ENCODE data around the gene PNPLA4. TPM values are rescaled to one million over a fixed set of nuclear protein-coding genes. Genes with fewer than 3 reads are reported as not detected.
A peak's percentile ranks its signal among the peaks of the same experiment; 100 is the strongest.

The PNPLA4 gene
- total RNA-seq = 10 to 100 TPM; 34.0 to 52.6 TPM

GRCh38 chrX:7927259-7928167 is at the start of gene PNPLA4:
Gene PNPLA4, minus strand, starts transcription at chrX:7927413. Its CDS starts 1,294 bp downstream, at chrX:7926119.
- Histone ChIP-seq H3K27me3 (no peaks in the 10 kb centered on the region), H3K27ac (peak within 1 kb of the TSS; percentile 76 to 79), H3K4me3 (peak within 1 kb of the TSS; percentile 48 to 60), H3K9me3 (no peaks in the 10 kb centered on the region), H3K36me3 (no peaks in the 10 kb centered on the region), H3K4me1 (peaks cover 0 to 5% of the 10 kb centered on the region in 2 donors)
- peak; percentile 75 for DNase-seq (ENCODE audit: low spot score)
- TF ChIP-seq CTCF (IDR thresholded peaks at IDR 0.05) = no peak

GRCh38 chrX:7972586-7972985 is 45.4 kb upstream of the PNPLA4 start:
- TF ChIP-seq CTCF (IDR thresholded peaks at IDR 0.05) = no peak
- H3K4me1 ChIP-seq = no peaks in the 10 kb centered on the region
- DNase-seq (ENCODE audit: low spot score) = no peak
- H3K4me3 ChIP-seq = no peak overlapping the region
- H3K36me3 ChIP-seq = no peaks in the 10 kb centered on the region
- H3K27me3 ChIP-seq = no peaks in the 10 kb centered on the region
- H3K27ac ChIP-seq = no peak overlapping the region
- H3K9me3 ChIP-seq = no peaks in the 10 kb centered on the region

GRCh38 chrX:7970428-7970827 is 43.2 kb upstream of the PNPLA4 start:
- no peaks in the 10 kb centered on the region for H3K27me3 ChIP-seq
- H3K4me1 ChIP-seq = no peaks in the 10 kb centered on the region
- no peak overlapping the region for H3K4me3 ChIP-seq
- DNase-seq (ENCODE audit: low spot score) = no peak
- H3K27ac ChIP-seq = no peak overlapping the region
- TF ChIP-seq CTCF (IDR thresholded peaks at IDR 0.05) = no peak
- H3K36me3 ChIP-seq = no peaks in the 10 kb centered on the region
- no peaks in the 10 kb centered on the region for H3K9me3 ChIP-seq

- H3K27ac ChIP-seq = no peak overlapping the region
- TF ChIP-seq CTCF (IDR thresholded peaks at IDR 0.05) = no peak
- no peaks in the 10 kb centered on the region for H3K4me1 ChIP-seq
- no peaks in the 10 kb centered on the region for H3K36me3 ChIP-seq
- no peaks in the 10 kb centered on the region for H3K27me3 ChIP-seq
- no peak for DNase-seq (ENCODE audit: low spot score)
- H3K9me3 ChIP-seq = no peaks in the 10 kb centered on the region
- no peak overlapping the region for H3K4me3 ChIP-seq
Measured at GRCh38 chrX:7965436-7965835, 38.2 kb upstream of the PNPLA4 start.

- H3K9me3 ChIP-seq = no peaks in the 10 kb centered on the region
- H3K27me3 ChIP-seq = no peaks in the 10 kb centered on the region
- TF ChIP-seq CTCF (IDR thresholded peaks at IDR 0.05) = no peak
- H3K36me3 ChIP-seq = no peaks in the 10 kb centered on the region
- H3K4me1 ChIP-seq = no peaks in the 10 kb centered on the region
- no peak for DNase-seq (ENCODE audit: low spot score)
- H3K27ac ChIP-seq = no peak overlapping the region
- no peak overlapping the region for H3K4me3 ChIP-seq
Measured at GRCh38 chrX:7960246-7960645, 33.0 kb upstream of the PNPLA4 start.

Data from right atrium auricular region (tissue), 2 donors.